ENCODE data around the gene FBXO2.

The FBXO2 gene

GRCh38 chr1:11684070-11684469, 29.8 kb upstream of the FBXO2 start:
- TF ChIP-seq EP300 (IDR thresholded peaks at IDR 0.05; ENCODE audit: borderline replicate concordance) (no peak), TEAD4 (IDR thresholded peaks at IDR 0.05) (no peak), TAF1 (IDR thresholded peaks at IDR 0.05; ENCODE audit: low read depth) (no peak), RAD21 (IDR thresholded peaks at IDR 0.05; ENCODE audit: low read depth) (no peak), MAX (IDR thresholded peaks at IDR 0.05) (no peak)
- TF ChIP-seq, protein P1, sequence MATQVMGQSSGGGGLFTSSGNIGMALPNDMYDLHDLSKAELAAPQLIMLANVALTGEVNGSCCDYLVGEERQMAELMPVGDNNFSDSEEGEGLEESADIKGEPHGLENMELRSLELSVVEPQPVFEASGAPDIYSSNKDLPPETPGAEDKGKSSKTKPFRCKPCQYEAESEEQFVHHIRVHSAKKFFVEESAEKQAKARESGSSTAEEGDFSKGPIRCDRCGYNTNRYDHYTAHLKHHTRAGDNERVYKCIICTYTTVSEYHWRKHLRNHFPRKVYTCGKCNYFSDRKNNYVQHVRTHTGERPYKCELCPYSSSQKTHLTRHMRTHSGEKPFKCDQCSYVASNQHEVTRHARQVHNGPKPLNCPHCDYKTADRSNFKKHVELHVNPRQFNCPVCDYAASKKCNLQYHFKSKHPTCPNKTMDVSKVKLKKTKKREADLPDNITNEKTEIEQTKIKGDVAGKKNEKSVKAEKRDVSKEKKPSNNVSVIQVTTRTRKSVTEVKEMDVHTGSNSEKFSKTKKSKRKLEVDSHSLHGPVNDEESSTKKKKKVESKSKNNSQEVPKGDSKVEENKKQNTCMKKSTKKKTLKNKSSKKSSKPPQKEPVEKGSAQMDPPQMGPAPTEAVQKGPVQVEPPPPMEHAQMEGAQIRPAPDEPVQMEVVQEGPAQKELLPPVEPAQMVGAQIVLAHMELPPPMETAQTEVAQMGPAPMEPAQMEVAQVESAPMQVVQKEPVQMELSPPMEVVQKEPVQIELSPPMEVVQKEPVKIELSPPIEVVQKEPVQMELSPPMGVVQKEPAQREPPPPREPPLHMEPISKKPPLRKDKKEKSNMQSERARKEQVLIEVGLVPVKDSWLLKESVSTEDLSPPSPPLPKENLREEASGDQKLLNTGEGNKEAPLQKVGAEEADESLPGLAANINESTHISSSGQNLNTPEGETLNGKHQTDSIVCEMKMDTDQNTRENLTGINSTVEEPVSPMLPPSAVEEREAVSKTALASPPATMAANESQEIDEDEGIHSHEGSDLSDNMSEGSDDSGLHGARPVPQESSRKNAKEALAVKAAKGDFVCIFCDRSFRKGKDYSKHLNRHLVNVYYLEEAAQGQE (IDR thresholded peaks at IDR 0.05; ENCODE audit: low read depth), result no peak

- TF ChIP-seq MAX (IDR thresholded peaks at IDR 0.05) (no peak), USF1 (IDR thresholded peaks at IDR 0.05) (no peak), TEAD4 (IDR thresholded peaks at IDR 0.05) (no peak), FOXM1 (IDR thresholded peaks at IDR 0.05; ENCODE audit: borderline replicate concordance, low read depth) (no peak), EP300 (IDR thresholded peaks at IDR 0.05; ENCODE audit: borderline replicate concordance) (no peak), ZBTB7A (IDR thresholded peaks at IDR 0.05; ENCODE audit: low read depth) (no peak), TAF1 (IDR thresholded peaks at IDR 0.05; ENCODE audit: low read depth) (no peak), EGR1 (IDR thresholded peaks at IDR 0.05) (no peak)
Observed at GRCh38 chr1:11682799-11683198, 28.6 kb upstream of the FBXO2 start.

DNA sequence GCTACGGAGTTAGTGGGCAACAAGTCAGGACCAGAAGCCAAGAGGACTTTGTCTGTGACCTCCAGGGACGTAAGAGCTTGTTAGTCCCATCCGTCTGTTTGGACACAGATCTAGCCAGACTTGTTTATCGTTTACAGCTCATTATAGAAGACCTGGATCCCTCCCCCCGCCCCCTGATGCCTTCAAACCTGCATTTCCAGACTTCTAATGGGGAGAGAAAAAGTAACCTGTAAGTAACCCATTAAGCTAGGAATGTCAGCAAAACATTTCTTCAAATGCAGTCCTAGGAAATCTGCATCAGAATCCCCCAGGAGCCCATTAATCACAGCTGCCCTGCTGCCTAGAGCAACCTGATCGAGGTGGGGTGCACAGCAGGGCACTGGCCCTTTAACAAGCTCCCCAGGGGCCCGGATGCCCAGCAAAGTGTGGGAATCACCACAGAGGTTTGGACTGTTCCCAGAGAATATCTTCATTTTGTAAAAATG, 28.1 kb upstream of the FBXO2 start:
- TF ChIP-seq EP300 (IDR thresholded peaks at IDR 0.05; ENCODE audit: borderline replicate concordance), result no peak
- no peak for TF ChIP-seq NFIC (IDR thresholded peaks at IDR 0.05)
- TF ChIP-seq USF1 (IDR thresholded peaks at IDR 0.05), result no peak
- no peak for TF ChIP-seq FOXM1 (IDR thresholded peaks at IDR 0.05; ENCODE audit: borderline replicate concordance, low read depth)
- TF ChIP-seq YY1 (IDR thresholded peaks at IDR 0.05; ENCODE audit: low read depth), result no peak
- TF ChIP-seq TEAD4 (IDR thresholded peaks at IDR 0.05), result no peak
- TF ChIP-seq MAX (IDR thresholded peaks at IDR 0.05), result no peak
- TF ChIP-seq TAF1 (IDR thresholded peaks at IDR 0.05; ENCODE audit: low read depth), result no peak
- TF ChIP-seq CEBPB (IDR thresholded peaks at IDR 0.05), result no peak
- TF ChIP-seq RAD21 (IDR thresholded peaks at IDR 0.05; ENCODE audit: low read depth), result no peak

GRCh38 chr1:11681071-11681771, 27.0 kb upstream of the FBXO2 start, which contains the start of gene MAD2L2:
MAD2L2 (minus strand) TSS chr1:11681148; CDS start chr1:11680601, 547 bp downstream.
- TF ChIP-seq EGR1 (IDR thresholded peaks at IDR 0.05) (peak; percentile 73), MAX (IDR thresholded peaks at IDR 0.05) (peak; percentile 30; the same call in 1 of the 2 replicates), CREB1 (IDR thresholded peaks at IDR 0.05; ENCODE audit: low read depth) (peak; percentile 83), TEAD4 (IDR thresholded peaks at IDR 0.05) (no peak), EP300 (IDR thresholded peaks at IDR 0.05; ENCODE audit: borderline replicate concordance) (no peak)

DNA sequence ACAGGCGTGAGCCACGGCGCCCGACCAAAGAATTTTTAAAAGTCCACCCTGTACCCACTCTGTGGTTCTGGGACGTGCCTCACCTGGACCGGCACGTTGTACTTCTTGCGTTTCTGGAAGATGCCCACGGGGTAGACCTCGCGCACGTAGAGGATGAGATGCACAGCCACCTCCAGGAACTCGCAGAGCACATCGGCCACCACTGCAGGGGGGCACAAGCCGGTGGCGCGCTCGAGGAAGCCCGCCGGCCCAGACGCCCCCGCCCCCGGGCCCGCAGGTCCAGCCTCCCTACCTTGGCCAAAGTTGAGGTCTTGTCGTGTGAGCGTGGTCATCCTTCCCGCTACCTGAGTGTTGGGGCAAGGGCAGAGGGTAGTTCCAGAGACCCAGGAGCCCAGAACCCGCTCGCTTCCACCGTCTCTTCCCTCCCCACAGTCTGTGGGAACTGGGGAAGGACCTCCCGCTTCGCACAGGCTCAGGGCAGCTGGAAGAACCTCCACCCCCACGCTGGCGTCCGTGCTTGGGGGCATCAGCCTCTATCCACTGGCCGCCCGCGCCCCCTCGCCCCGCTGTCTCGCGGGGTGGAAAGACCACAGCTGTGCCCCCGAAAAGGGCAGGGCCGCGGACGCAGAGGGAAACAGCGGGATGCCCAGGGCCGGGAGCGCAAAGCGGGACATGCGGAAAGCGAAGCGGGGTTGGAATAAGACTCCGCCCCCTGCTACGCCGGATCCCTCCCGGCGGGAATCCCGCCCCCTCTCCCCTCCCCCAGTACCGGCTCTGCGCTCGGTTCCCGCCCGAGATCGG, 26.2 kb upstream of the FBXO2 start:
- no peak for TF ChIP-seq RAD21 (IDR thresholded peaks at IDR 0.05; ENCODE audit: low read depth)
- TF ChIP-seq CREB1 (IDR thresholded peaks at IDR 0.05; ENCODE audit: low read depth), result no peak
- TF ChIP-seq USF1 (IDR thresholded peaks at IDR 0.05), result 0 out of 2 replicates have a peak, but pooled peaks have one; percentile 5
- no peak for TF ChIP-seq TCF12 (IDR thresholded peaks at IDR 0.05; ENCODE audit: low read depth)
- no peak for TF ChIP-seq YY1 (IDR thresholded peaks at IDR 0.05; ENCODE audit: low read depth)
- TF ChIP-seq, protein P1 (IDR thresholded peaks at IDR 0.05; ENCODE audit: low read depth), result no peak
- TF ChIP-seq TAF1 (IDR thresholded peaks at IDR 0.05; ENCODE audit: low read depth), result 0 out of 2 replicates have a peak, but pooled peaks have one; percentile 20
- TF ChIP-seq EP300 (IDR thresholded peaks at IDR 0.05; ENCODE audit: borderline replicate concordance), result no peak
- no peak for TF ChIP-seq CEBPB (IDR thresholded peaks at IDR 0.05)
- no peak; the same call in 1 of the 2 replicates for TF ChIP-seq ZBTB7A (IDR thresholded peaks at IDR 0.05; ENCODE audit: low read depth)
- TF ChIP-seq FOXM1 (IDR thresholded peaks at IDR 0.05; ENCODE audit: borderline replicate concordance, low read depth), result no peak
